MM.1S (cell line): Measurements from ENCODE around the gene TAS1R1.

Experiments used
- CTCF ChIP-seq: fragments of 300-600 bp; sonication (generic); IDR thresholded peaks from 2 replicates; pipeline ENCODE4 v1.5.1; 2016; ENCODE audit warnings: antibody characterized with exemption, low read length, mixed read lengths
- EZH2 ChIP-seq: fragments of 300-600 bp; sonication (generic); optimal IDR thresholded peaks from 2 replicates; pipeline ENCODE3; 2017; ENCODE audit warnings: low read depth, mild to moderate bottlenecking, antibody characterized with exemption, low read length, mixed read lengths
- EZH2phosphoT487 ChIP-seq: fragments of 300-600 bp; sonication (generic); IDR thresholded peaks from 2 replicates; pipeline ENCODE4 v1.6.1; 2018; ENCODE audit warnings: antibody characterized with exemption, low read length

GRCh38 chr1:6569033-6569432 lies 13.9 kb downstream of the TAS1R1 start:
- TF ChIP-seq CTCF: no peak
- TF ChIP-seq EZH2: no peak
- TF ChIP-seq EZH2phosphoT487: no peak
